ENCODE results near the gene PKN2. TPM values are rescaled to one million over a fixed set of nuclear protein-coding genes. Genes with fewer than 3 reads are reported as not detected.
"Not testable (repeated sequence)": the region's sequence is repeated elsewhere in the genome, so short reads cannot be mapped to it uniquely, and the experiment has no call there.

The PKN2 gene
- total RNA-seq, 1 donor from 2014 or later, result 25.1 TPM

DNA sequence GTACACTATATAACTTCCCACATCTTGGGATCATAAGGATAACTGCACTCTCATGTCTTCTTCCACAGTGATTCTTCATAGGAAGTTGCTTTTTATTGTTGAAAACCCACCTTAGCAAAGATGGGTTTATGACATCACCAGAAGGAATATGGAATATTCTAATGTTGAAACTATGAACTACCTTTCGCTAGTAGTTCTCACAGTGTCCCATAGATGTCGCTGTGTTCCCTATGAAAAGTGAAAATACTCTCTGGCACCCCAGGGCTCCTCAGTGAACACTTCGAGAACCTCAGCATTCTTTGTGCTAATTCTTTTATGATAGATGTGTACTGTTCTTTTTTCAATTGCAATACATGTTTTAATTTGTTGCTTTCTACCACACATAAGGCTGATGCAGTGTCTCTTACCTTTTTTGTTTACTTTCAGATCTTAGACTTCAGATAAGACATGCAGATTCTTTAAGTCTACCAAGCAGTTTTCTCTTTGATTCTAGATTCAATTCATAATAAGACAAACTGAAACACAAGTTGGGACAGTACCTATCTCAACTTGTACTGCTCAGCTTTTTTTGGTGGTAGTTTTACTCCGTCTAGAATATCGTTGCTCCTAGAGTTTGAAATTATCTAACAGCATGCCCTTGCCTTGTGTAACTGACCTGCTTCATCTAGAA lies 116.4 kb downstream of the PKN2 start:
- peaks cover 6% of the 10 kb centered on the region for H3K9me3 Mint-ChIP-seq
- peak overlapping the region; percentile 61 for H3K27ac Mint-ChIP-seq
- H3K4me3 Mint-ChIP-seq, result no peak overlapping the region

DNA sequence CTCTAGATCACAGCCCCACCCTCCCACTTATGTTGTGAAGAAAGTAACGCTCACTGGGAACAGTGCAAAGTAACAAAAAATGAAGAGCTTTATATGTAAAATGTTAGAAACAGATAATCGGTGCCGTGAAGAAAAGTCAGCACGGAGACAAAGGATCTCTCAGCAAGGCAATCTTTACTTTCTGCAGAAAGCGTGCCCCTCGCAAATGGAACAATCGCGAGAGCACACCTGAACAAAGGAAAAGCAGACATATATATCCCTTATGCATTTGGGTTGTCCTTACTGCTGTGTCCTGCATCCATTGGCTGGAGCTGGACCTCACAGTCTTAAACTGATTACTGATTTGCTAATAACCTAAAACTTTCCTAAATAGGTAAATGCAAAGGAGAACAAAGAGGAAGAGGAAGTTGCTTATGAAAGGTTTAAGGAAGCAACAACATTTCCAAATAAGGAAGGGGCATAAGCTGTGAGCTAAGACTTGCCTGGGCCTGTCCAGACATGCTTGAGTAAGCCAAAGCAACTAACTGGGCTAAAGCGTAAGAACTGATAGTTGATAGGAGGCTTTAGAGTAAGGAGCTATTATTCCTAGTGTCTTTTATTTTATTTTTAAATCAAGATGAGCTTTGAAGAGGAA lies 117.6 kb downstream of the PKN2 start:
- peak overlapping the region; percentile 28 for H3K27ac Mint-ChIP-seq
- intact Hi-C loops (cut with micrococcal nuclease), result no loop called here
- H3K4me3 Mint-ChIP-seq, result no peak overlapping the region

More for the DNA sequence above, 116.4 kb downstream of the PKN2 start:
- Mint-ChIP-seq H3K36me3 (ENCODE audit: low read depth) (peaks cover 49% of the 10 kb centered on the region), H3K4me1 (peaks cover 7% of the 10 kb centered on the region), H3K27me3 (no peaks in the 10 kb centered on the region)
- DNase-seq, result peak; percentile 81
- intact Hi-C loops (cut with micrococcal nuclease), result loop anchor here (1.0 kb wide), 1 partner anchor 77 kb away; no protein-coding TSS in a partner anchor

GRCh38 chr1:88802404-88802803 lies 118.3 kb downstream of the PKN2 start:
- H3K4me3 Mint-ChIP-seq, result no peak overlapping the region
- no peaks in the 10 kb centered on the region for H3K27me3 Mint-ChIP-seq
- intact Hi-C loops (cut with micrococcal nuclease), result no loop called here
- no peak overlapping the region for H3K27ac Mint-ChIP-seq
- H3K9me3 Mint-ChIP-seq, result peaks cover 6% of the 10 kb centered on the region
- peaks cover 7% of the 10 kb centered on the region for H3K4me1 Mint-ChIP-seq
- H3K36me3 Mint-ChIP-seq (ENCODE audit: low read depth), result peaks cover 52% of the 10 kb centered on the region
- DNase-seq, result no peak

More for the DNA sequence above, 117.6 kb downstream of the PKN2 start:
- H3K27me3 Mint-ChIP-seq, result no peaks in the 10 kb centered on the region
- no peak for DNase-seq
- peaks cover 7% of the 10 kb centered on the region for H3K4me1 Mint-ChIP-seq
- H3K36me3 Mint-ChIP-seq (ENCODE audit: low read depth), result peaks cover 54% of the 10 kb centered on the region
- peaks cover 6% of the 10 kb centered on the region for H3K9me3 Mint-ChIP-seq

GRCh38 chr1:88802950-88803349 lies 118.9 kb downstream of the PKN2 start:
- intact Hi-C loops (cut with micrococcal nuclease), result no loop called here
- Mint-ChIP-seq H3K27me3 (no peaks in the 10 kb centered on the region), H3K4me1 (peaks cover 7% of the 10 kb centered on the region), H3K27ac (no peak overlapping the region), H3K36me3 (ENCODE audit: low read depth) (peaks cover 49% of the 10 kb centered on the region), H3K9me3 (peaks cover 6% of the 10 kb centered on the region), H3K4me3 (no peak overlapping the region)
- no peak for DNase-seq

DNA sequence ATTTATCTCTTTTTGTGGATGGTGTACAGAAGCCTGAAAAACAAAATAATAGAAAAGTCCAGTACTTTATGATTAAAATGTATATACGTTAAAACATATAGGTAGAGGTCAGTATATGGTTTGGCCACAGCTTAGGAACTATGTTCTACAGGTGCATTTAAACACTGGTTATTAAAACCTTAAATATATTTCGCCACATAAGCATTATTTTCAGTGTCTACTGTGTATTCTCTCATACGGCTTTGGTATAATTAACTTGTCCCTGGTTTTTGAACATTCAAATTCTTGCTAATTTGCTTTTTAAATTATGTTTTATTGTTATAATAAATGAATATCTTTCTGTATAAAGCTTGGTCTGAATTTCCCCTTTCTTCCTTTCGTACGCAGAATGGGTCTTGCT lies 119.4 kb downstream of the PKN2 start:
- peaks cover 7% of the 10 kb centered on the region for H3K4me1 Mint-ChIP-seq
- H3K27ac Mint-ChIP-seq, result no peak overlapping the region
- H3K36me3 Mint-ChIP-seq (ENCODE audit: low read depth), result peaks cover 47% of the 10 kb centered on the region
- no peaks in the 10 kb centered on the region for H3K27me3 Mint-ChIP-seq
- no peak for DNase-seq
- H3K9me3 Mint-ChIP-seq, result peaks cover 6% of the 10 kb centered on the region
- no peak overlapping the region for H3K4me3 Mint-ChIP-seq
- intact Hi-C loops (cut with micrococcal nuclease), result no loop called here

DNA sequence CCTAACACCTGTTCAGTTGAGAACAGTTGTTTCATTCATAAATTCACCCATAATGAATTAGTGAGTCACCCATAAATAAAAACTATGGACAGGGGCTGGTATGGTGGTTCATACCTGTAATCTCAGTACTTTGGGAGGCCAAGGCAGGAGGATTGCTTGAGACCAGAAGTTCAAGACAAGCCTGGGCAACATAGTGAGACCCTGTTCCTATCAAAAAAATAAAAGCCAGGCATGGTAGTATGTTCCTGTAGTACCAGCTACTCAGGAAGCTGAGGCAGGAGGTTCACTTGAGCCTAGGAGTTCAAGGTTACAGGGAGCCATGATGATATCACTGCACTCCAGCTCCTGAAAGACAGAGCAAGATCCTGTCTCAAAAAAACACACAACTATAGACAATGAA lies 128.3 kb downstream of the PKN2 start:
- no peak for DNase-seq
- Mint-ChIP-seq H3K9me3 (no peaks in the 10 kb centered on the region), H3K4me1 (peaks cover 2% of the 10 kb centered on the region), H3K27me3 (no peaks in the 10 kb centered on the region), H3K4me3 (no peak overlapping the region), H3K36me3 (ENCODE audit: low read depth) (peaks cover 28% of the 10 kb centered on the region), H3K27ac (no peak overlapping the region)
- intact Hi-C loops (cut with micrococcal nuclease), result no loop called here

DNA sequence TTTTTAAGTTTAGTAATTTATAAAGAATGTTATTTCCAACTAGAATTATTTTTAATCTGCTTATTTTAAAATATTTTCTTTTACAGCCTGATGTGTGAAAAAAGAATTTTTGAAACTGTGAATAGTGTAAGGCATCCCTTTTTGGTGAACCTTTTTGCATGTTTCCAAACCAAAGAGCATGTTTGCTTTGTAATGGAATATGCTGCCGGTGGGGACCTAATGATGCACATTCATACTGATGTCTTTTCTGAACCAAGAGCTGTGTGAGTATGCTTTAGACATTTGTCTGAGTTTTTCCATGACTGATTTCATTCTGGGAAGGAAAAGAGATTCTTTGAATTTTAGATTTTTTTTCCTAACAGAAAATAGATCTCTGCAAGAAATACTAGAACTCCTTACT lies 129.4 kb downstream of the PKN2 start:
- Mint-ChIP-seq H3K36me3 (ENCODE audit: low read depth) (peaks cover 37% of the 10 kb centered on the region), H3K9me3 (no peaks in the 10 kb centered on the region), H3K27me3 (no peaks in the 10 kb centered on the region), H3K4me3 (no peak overlapping the region), H3K27ac (no peak overlapping the region), H3K4me1 (peaks cover 2% of the 10 kb centered on the region)
- DNase-seq, result no peak
- intact Hi-C loops (cut with micrococcal nuclease), result no loop called here

GRCh38 chr1:88819642-88820041 lies 135.6 kb downstream of the PKN2 start:
- H3K9me3 Mint-ChIP-seq; H3K4me3 Mint-ChIP-seq; H3K27me3 Mint-ChIP-seq; intact Hi-C loops (cut with micrococcal nuclease); DNase-seq; H3K27ac Mint-ChIP-seq; H3K4me1 Mint-ChIP-seq: not testable (repeated sequence)
- peaks cover 41% of the 10 kb centered on the region for H3K36me3 Mint-ChIP-seq (ENCODE audit: low read depth)

DNA sequence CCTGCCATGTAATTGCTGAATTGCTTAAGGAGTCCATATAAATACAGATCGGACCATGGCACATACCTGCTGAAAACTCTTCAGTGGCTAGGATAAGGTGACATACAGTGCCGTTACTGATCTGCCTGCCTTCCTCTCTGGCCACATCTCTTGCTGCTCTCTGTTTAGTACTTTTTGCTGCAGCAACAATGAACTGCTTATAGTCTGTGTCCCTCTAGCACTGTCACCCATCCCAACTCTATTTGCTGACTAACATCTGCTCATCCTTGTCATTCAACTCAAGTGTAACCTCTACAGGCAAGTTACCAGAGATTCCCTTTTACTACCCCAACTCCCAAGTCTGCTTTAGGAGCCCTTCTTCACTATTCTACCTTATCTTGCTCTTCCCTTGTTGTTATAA lies 141.6 kb downstream of the PKN2 start:
- intact Hi-C loops (cut with micrococcal nuclease), result no loop called here
- H3K36me3 Mint-ChIP-seq (ENCODE audit: low read depth), result peaks cover 16% of the 10 kb centered on the region
- H3K4me1 Mint-ChIP-seq, result no peaks in the 10 kb centered on the region
- H3K4me3 Mint-ChIP-seq, result no peak overlapping the region
- no peak overlapping the region for H3K27ac Mint-ChIP-seq
- no peaks in the 10 kb centered on the region for H3K9me3 Mint-ChIP-seq
- no peak for DNase-seq
- H3K27me3 Mint-ChIP-seq, result no peaks in the 10 kb centered on the region

DNA sequence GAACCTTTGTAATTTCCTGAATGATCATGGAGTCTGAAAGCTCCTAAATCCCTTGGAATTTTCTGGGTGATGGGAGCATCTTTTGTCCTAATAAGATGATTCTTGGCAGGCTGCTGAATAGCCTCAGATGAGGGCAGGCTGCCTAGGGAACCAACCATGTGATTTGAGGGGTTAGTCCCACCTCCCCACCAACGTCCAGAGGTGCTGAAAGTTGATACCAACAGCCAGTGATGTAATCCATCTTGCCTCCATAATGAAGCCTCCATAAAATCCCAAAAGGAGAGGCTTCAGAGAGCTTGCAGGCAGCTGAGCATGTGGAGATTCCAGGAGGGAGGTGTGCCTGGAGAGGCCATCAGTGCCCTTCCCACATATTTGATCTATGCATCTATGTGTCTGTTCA lies 163.6 kb downstream of the PKN2 start:
- H3K27ac Mint-ChIP-seq, result no peak overlapping the region
- H3K36me3 Mint-ChIP-seq (ENCODE audit: low read depth), result peaks cover 11% of the 10 kb centered on the region
- DNase-seq, result no peak
- H3K9me3 Mint-ChIP-seq, result no peaks in the 10 kb centered on the region
- H3K27me3 Mint-ChIP-seq, result no peaks in the 10 kb centered on the region
- H3K4me1 Mint-ChIP-seq, result no peaks in the 10 kb centered on the region
- no peak overlapping the region for H3K4me3 Mint-ChIP-seq
- intact Hi-C loops (cut with micrococcal nuclease), result no loop called here

GRCh38 chr1:88851303-88852063 lies 167.4 kb downstream of the PKN2 start:
- intact Hi-C loops (cut with micrococcal nuclease), result no loop called here
- Mint-ChIP-seq H3K4me3 (no peak overlapping the region), H3K4me1 (peaks cover 2% of the 10 kb centered on the region), H3K27ac (peak overlapping the region; percentile 3), H3K9me3 (no peaks in the 10 kb centered on the region), H3K27me3 (no peaks in the 10 kb centered on the region), H3K36me3 (ENCODE audit: low read depth) (peaks cover 31% of the 10 kb centered on the region)
- DNase-seq, result no peak

- intact Hi-C loops (cut with micrococcal nuclease), result loop anchor here (1.0 to 5.0 kb wide), 2 partner anchors 23 to 206 kb away; partner anchors contain the start of gene GTF2B
- Mint-ChIP-seq H3K27ac (peak overlapping the region; percentile 82), H3K9me3 (no peaks in the 10 kb centered on the region), H3K36me3 (ENCODE audit: low read depth) (peaks cover 31% of the 10 kb centered on the region), H3K4me3 (peak overlapping the region; percentile 69), H3K27me3 (no peaks in the 10 kb centered on the region), H3K4me1 (peaks cover 36% of the 10 kb centered on the region)
- DNase-seq, result no peak
Measured at GRCh38 chr1:88867743-88868521, 183.9 kb downstream of the PKN2 start.

DNA sequence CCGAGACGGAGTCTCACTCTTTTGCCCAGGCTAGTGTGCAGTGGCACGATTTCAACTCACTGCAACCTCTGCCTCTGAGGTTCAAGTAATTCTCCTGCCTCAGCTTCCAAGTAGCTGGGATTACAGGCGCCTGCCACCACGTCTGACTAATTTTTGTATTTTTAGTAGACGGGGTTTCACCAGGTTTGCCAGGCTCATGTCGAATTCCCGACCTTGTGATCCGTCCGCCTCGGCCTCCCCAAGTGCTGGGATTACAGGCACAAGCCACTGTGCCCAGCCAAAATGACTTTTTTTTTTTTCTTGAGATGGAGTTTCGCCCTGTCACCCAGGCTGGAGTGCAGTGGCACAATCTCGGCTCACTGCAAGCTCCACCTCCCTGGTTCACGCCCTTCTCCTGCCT lies 185.6 kb downstream of the PKN2 start:
- not testable (repeated sequence) for DNase-seq, H3K4me3 Mint-ChIP-seq, H3K27me3 Mint-ChIP-seq, H3K27ac Mint-ChIP-seq, H3K9me3 Mint-ChIP-seq
- peaks cover 37% of the 10 kb centered on the region for H3K4me1 Mint-ChIP-seq
- intact Hi-C loops (cut with micrococcal nuclease), result loop anchor here (5.0 kb wide), 1 partner anchor 207 kb away; no protein-coding TSS in a partner anchor
- peaks cover 30% of the 10 kb centered on the region for H3K36me3 Mint-ChIP-seq (ENCODE audit: low read depth)
